Parathyroid adenoma (tissue), 2 donors: ENCODE results near the gene BORCS5.

Experiments used
- H2AFZ ChIP-seq: fragments of 300-600 bp; sonication (generic); one replicate; pipeline ENCODE4 v1.7.0; 2017; ENCODE audit warnings: antibody characterized with exemption, mild to moderate bottlenecking
- H3K27ac ChIP-seq: fragments of 300-600 bp; sonication (generic); one replicate; pipeline ENCODE4 v1.7.0; 2017
- H3K27me3 ChIP-seq: fragments of 300-600 bp; sonication (generic); one replicate; pipeline ENCODE4 v1.7.0; 2017; ENCODE audit warnings: low read length; ENCODE audit not compliant: control insufficient read depth, insufficient read depth
- H3K36me3 ChIP-seq: fragments of 300-600 bp; sonication (generic); one replicate; pipeline ENCODE4 v1.7.0; 2017; ENCODE audit warnings: low read length; ENCODE audit not compliant: control insufficient read depth, insufficient read depth
- H3K4me1 ChIP-seq: fragments of 300-600 bp; sonication (generic); one replicate; pipeline ENCODE4 v1.7.0; 2017; ENCODE audit warnings: control low read depth
- H3K4me2 ChIP-seq: fragments of 300-600 bp; sonication (generic); one replicate; pipeline ENCODE4 v1.7.0; 2017; ENCODE audit warnings: low read length
- H3K4me3 ChIP-seq: fragments of 300-600 bp; sonication (generic); one replicate; pipeline ENCODE4 v1.7.0; 2017; ENCODE audit warnings: low read depth, low read length
- H3K79me2 ChIP-seq: fragments of 300-600 bp; sonication (generic); one replicate; pipeline ENCODE4 v1.7.0; 2017; ENCODE audit warnings: control low read depth
- H3K9ac ChIP-seq: fragments of 300-600 bp; sonication (generic); one replicate; pipeline ENCODE4 v1.7.0; 2017; ENCODE audit warnings: mild to moderate bottlenecking
- H3K9me3 ChIP-seq: fragments of 300-600 bp; sonication (generic); one replicate; pipeline ENCODE4 v1.7.0; 2017; ENCODE audit warnings: low read length; ENCODE audit not compliant: control insufficient read depth
- TF ChIP-seq, protein P1 (sequence below): fragments of 300-600 bp; sonication (generic); IDR thresholded peaks from one replicate; pipeline ENCODE4 v1.7.0; 2017; ENCODE audit warnings: antibody characterized with exemption, mild to moderate bottlenecking
- donor health status: primary hyperparathyroidism.

The BORCS5 gene

DNA sequence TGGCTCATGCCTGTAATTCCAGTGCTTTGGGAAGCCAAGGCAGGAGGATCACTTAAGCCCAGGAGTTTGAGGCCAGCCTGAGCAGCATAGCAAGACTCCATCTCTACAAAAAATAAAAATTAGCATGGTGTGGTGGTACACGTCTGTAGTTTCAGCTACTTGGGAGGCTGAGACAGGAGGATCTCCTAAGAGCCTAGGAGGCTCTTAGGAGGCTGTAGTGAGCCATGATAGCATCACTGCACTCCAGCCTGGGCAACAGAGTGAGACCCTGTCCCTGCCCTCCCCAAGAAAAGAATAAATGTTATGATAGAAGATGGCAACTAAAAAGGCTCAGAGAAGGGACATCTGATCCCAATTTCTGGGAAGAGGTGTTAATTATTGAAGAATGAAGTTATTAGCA, 3.6 kb upstream of the BORCS5 start:
- Histone ChIP-seq H2AFZ (no peak overlapping the region), H3K27ac (no peak overlapping the region), H3K4me1 (no peaks in the 10 kb centered on the region), H3K9me3 (no peaks in the 10 kb centered on the region), H3K36me3 (no peaks in the 10 kb centered on the region), H3K27me3 (no peaks in the 10 kb centered on the region), H3K79me2 (no peaks in the 10 kb centered on the region), H3K4me3 (no peak overlapping the region), H3K4me2 (no peak overlapping the region), H3K9ac (no peak overlapping the region)
- TF ChIP-seq, protein P1, sequence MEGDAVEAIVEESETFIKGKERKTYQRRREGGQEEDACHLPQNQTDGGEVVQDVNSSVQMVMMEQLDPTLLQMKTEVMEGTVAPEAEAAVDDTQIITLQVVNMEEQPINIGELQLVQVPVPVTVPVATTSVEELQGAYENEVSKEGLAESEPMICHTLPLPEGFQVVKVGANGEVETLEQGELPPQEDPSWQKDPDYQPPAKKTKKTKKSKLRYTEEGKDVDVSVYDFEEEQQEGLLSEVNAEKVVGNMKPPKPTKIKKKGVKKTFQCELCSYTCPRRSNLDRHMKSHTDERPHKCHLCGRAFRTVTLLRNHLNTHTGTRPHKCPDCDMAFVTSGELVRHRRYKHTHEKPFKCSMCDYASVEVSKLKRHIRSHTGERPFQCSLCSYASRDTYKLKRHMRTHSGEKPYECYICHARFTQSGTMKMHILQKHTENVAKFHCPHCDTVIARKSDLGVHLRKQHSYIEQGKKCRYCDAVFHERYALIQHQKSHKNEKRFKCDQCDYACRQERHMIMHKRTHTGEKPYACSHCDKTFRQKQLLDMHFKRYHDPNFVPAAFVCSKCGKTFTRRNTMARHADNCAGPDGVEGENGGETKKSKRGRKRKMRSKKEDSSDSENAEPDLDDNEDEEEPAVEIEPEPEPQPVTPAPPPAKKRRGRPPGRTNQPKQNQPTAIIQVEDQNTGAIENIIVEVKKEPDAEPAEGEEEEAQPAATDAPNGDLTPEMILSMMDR, result no peak

DNA sequence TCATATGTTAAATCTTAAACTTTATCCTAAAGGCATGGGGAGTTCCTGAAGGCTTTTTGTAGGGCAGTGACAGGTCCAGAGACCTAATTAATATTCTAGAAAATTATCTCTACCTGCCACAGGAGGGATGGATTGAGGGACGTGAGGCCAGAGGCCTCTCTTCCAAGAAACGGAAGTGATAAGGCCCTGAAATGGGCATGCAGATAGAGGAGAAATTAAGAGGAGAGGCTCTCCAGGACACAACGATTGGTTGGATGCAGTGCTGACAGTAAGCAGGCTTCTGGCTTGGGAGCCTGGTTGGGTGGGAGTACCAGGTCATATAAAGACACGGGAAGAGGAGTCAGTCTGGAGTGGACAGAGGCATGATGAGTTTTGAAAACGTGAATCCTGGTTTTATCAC, 3.1 kb upstream of the BORCS5 start:
- no peaks in the 10 kb centered on the region for H3K36me3 ChIP-seq
- no peaks in the 10 kb centered on the region for H3K27me3 ChIP-seq
- TF ChIP-seq, protein P1, result no peak
- H3K4me3 ChIP-seq, result no peak overlapping the region
- H3K79me2 ChIP-seq, result no peaks in the 10 kb centered on the region
- no peaks in the 10 kb centered on the region for H3K9me3 ChIP-seq
- H3K4me2 ChIP-seq, result no peak overlapping the region
- no peaks in the 10 kb centered on the region for H3K4me1 ChIP-seq
- H3K27ac ChIP-seq, result no peak overlapping the region
- no peak overlapping the region for H2AFZ ChIP-seq
- H3K9ac ChIP-seq, result no peak overlapping the region

DNA sequence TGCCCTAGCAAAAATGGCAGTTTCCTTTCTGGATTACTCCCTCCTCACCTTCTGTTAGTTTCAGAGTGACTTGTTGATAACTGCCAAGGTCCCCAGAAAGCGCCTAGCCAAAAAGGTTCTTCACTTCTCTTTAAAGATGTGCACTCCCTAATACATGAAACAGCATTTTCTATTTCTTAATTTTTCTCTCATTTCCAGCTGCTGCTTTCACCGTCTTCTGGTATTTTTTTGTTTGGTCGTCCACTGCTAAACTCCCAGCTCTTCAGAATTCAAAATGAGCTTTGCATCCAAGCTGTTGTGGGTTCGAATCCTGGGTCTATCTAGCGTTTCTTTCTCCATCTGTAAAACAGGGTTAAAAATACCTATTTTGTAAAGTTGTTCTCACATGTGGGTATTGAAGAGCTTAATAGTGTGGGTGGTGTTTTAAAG, 397 bp upstream of the BORCS5 start:
- peak overlapping the region; percentile 81 for H3K4me3 ChIP-seq
- H2AFZ ChIP-seq, result peak overlapping the region; percentile 84
- H3K27me3 ChIP-seq, result no peaks in the 10 kb centered on the region
- no peaks in the 10 kb centered on the region for H3K79me2 ChIP-seq
- H3K9ac ChIP-seq, result no peak overlapping the region
- TF ChIP-seq, protein P1, result no peak
- no peaks in the 10 kb centered on the region for H3K36me3 ChIP-seq
- H3K4me2 ChIP-seq, result peak overlapping the region; percentile 79
- no peaks in the 10 kb centered on the region for H3K4me1 ChIP-seq
- peak overlapping the region; percentile 92 for H3K27ac ChIP-seq
- no peaks in the 10 kb centered on the region for H3K9me3 ChIP-seq

DNA sequence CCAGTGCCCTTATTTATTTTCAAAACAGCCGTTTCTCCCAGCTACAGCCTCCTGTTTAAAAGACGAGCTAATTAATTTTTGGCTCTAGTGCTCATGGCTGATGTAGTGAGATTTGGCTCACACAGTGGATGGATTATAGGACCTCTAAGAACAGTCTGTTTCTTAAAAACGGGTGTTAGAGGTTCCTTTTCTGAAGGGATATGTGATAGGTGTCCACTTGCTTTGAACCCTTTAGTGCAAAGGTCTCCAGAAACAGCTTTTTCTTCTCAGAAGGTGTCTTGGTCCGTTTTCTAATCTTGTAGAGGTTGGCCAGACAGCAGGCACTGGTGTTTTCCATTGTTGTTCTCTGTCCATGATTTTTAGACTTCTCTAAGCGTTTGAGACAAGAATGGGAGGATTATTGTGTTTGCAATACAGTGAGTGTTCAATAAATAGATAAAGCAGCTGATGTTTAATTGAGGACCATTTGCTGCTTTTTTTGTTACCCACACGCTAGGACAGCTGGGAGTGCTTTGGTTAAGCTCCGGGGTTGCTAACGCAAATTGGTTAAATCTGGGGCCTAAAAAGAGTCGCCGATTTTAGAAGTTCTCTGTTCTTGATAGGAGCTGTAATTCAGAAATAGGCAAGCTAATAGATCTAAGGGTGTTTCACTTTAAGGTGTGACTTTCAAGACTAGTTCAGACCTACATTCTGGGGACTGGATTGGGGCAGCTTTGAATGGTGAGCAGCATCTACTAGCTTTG, 1.0 kb downstream of the BORCS5 start:
- no peak overlapping the region for H3K9ac ChIP-seq
- TF ChIP-seq, protein P1, result no peak
- H3K36me3 ChIP-seq, result no peaks in the 10 kb centered on the region
- no peaks in the 10 kb centered on the region for H3K79me2 ChIP-seq
- H2AFZ ChIP-seq, result peak overlapping the region; percentile 84
- peak overlapping the region; percentile 79 for H3K4me2 ChIP-seq
- H3K4me3 ChIP-seq, result peak overlapping the region; percentile 81
- H3K9me3 ChIP-seq, result no peaks in the 10 kb centered on the region
- H3K27ac ChIP-seq, result peak overlapping the region; percentile 92
- H3K27me3 ChIP-seq, result no peaks in the 10 kb centered on the region
- H3K4me1 ChIP-seq, result no peaks in the 10 kb centered on the region

GRCh38 chr12:12358528-12358927, 1.6 kb downstream of the BORCS5 start:
- Histone ChIP-seq H3K4me1 (no peaks in the 10 kb centered on the region), H3K9me3 (no peaks in the 10 kb centered on the region), H3K4me3 (no peak overlapping the region), H3K9ac (no peak overlapping the region), H3K4me2 (no peak overlapping the region), H2AFZ (no peak overlapping the region), H3K27me3 (no peaks in the 10 kb centered on the region), H3K36me3 (no peaks in the 10 kb centered on the region), H3K27ac (no peak overlapping the region), H3K79me2 (no peaks in the 10 kb centered on the region)
- TF ChIP-seq, protein P1, result no peak
